ENCODE results near the gene ARHGAP10.

Gene ARHGAP10

DNA sequence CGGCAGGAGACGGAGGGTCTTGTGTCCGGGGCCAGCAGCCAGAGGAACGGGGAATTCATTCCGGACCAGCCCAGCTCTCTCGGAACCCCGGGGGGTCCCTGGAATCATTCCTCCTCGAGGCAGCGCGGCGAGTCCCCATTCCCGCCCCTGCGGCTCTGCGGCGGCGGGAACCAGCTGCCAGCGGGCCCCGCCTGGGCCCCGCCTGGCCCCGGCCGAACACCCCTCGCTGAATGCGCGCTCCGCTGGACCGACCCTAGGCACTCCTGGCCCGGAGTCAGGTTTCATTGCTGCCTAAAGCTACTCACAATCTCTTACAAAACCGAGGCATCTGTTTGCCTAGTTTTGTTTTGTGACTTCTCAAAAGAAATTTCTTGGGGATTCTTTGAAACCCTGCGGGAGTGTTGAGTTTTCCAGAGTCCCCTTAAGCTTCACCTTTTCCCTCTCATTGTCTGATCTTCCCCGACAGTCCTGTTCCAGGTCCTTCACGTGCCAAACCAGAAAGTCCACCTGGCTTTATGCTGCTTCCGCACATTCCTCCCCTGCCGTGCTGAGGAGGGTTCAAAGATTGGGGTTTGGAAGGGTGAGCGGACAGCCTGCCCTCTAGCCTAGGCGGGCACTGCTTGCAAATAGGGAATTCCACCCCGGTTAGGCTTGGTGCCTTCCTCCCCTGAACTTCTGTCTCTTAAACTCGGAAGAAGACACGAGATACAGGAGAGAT is 789 bp downstream of the ARHGAP10 start:
- DNase-seq (ENCODE audit: low read depth) = no peak

DNA sequence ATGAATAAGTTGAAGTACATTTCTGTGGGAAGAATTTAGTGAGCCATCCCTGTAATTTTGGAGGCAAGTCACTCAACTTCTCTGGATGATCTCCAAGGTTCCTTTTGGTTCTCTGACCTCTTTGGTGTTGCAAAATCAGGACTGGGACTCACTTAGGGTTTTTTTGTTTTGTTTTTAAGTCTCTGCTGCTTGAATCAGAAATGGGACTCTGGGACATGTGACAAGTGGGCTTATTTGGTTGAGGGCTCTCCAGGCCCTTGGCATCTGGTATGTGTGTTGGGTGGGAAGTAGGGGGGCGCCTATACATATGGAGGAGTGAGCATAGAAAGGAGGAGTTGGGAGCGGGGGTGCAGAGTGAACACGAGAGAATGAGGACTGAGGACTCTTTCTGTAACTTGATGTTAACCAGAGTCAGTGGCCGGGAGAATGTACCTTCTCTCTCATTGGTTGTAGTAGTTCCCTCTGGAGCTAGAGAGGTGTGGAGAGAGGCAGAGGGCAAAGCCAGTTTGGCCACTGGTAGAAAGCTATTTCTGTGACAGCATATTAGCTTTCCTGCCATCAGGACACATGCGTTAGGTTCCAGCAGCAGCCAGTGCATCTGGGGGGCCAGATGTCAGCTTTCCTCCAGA is 1.9 kb downstream of the ARHGAP10 start:
- no peak for DNase-seq (ENCODE audit: low read depth)

DNA sequence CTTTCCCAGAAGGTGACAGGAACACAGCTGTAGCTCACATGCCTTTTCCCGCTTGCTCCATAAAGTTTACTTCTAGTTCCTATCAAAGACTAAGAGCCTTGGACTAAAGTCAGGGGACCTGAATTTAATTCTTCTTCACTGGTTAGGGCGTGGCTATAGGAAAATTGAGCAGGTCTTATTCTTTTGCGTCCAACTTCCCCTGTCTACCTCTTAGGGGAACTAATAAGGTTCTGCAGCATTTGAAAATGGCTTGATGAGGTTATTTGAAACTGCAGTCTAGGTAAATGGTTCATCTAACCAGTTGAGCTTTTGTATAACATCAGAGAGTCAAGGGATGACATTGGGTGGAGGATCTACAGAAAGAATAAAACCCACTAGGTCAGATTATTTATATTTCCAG is 2.6 kb downstream of the ARHGAP10 start:
- DNase-seq (ENCODE audit: low read depth) = no peak

DNA sequence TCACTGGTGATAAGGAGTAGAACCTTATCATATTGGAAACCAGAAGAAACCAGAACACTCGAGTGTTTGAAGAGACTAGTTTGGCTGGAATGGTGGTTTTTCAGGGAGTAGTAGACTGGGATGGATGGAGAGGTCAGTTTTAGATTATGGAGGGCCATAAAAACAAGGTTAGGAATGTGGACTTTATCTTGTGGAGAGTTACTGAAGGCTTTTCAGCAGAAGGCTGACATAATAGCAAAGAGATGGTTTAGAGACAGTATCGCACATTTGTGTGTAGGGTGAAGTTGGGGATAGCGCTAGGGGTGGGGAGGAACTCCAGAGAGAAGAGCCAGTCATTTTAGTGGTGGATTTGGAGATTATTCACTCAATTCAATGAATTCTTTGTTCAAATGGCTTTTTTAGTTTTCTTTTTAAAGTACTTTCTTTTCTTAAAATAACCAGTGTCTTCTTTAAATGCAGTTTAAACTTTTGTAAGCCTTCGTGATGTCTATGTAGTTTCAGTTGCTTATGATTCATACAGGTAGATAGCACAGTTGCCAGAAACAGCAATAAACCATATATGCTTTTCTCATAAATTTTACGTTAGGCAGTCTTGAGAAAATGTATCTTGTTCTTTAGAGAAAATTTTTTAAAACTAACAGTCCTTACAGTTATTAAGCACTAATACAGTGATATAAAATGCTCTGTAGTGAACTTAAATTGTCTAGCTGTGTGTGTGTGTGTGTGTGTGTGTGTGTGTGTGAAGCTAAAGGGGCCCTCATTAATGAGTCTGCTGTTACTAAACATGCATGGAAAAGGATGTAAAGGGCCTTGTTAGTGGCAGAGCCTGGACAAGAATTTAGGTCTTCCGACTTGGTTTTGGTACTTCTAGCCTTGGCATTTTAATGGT is 3.8 kb downstream of the ARHGAP10 start:
- DNase-seq (ENCODE audit: low read depth) = no peak

DNA sequence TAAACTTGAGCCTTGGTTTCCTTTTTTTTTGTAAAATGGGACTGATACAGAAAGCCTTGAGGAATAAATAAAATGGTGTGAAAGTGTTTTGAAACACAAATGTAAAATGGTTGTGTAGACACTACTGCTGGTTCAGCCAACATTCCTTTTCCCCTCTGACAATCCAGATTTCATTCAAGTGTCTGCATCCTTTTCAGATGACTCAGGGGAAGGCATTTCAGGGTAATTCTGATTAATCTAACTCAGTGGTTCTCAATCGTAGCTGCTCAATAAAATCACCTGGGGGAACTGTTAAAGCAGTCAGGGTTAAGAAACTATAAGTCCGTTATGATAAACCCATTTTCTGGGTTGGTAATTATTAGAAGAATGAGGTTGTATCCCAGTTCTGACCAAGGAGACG is 4.6 kb downstream of the ARHGAP10 start:
- no peak for DNase-seq (ENCODE audit: low read depth)

DNA sequence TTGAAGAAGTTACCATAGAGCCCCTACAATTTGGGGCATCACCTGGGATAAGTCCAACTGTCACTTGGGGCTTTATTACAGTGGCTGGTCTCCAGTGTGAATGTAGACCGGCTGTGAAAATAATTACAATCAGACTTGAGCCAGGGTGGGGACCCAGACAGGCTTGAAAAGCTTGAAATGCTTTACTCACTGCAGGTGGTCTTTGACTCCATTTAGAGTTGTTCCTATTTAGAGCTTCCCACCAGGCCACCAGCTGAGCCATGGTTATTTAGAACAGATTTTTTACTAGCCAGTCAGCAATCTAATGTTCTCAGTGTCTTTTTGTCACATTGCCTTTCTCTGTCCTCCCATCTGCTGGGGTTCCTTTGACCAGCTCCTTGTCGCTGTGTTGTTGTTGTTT is 5.7 kb downstream of the ARHGAP10 start:
- DNase-seq (ENCODE audit: low read depth) = no peak

DNA sequence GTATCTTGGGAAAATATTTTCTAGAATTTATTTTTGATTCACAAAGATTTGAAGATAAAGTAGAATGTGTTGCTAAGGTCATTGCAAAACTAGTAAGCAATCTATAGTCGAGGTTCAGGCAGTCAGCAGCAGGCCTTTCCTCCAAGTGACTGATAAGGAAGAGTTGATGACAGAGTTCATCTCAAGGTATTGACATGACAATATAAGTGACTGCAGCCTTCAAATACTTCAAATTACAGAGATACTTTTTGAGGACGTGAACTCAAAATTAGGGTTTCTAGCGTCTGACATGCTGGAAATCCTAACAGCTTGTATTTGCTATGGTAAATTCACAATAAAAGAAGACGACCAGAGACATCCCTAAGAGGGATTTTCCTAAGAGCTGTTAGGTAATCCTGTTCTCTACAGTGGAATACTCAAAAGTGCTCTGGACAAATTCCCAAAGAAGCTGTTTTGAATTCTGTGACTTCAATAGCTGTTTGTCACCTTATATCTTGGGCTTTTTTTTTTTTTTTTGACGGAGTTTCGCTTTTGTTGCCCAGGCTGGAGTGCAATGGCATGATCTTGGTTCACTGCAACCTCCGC is 7.4 kb downstream of the ARHGAP10 start:
- DNase-seq (ENCODE audit: low read depth) = no peak

DNA sequence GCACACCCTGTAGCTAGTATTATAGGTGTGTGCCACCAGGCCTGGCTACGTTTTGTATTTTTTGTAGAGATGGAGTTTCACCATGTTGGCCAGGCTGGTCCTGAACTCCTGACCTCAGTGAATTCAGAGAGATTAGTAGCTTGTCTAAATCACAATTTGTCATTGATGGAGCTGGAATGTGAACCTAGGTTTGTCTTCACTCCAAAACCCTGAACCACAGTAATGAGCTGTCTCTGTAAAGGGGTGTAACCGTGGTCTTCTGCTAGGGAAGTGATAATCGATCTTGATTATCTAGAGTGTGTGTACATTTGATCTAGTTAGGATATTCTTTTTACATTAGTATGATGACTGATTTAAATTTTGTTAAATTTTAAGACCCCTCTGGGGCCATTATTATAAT is 8.3 kb downstream of the ARHGAP10 start:
- no peak for DNase-seq (ENCODE audit: low read depth)

DNA sequence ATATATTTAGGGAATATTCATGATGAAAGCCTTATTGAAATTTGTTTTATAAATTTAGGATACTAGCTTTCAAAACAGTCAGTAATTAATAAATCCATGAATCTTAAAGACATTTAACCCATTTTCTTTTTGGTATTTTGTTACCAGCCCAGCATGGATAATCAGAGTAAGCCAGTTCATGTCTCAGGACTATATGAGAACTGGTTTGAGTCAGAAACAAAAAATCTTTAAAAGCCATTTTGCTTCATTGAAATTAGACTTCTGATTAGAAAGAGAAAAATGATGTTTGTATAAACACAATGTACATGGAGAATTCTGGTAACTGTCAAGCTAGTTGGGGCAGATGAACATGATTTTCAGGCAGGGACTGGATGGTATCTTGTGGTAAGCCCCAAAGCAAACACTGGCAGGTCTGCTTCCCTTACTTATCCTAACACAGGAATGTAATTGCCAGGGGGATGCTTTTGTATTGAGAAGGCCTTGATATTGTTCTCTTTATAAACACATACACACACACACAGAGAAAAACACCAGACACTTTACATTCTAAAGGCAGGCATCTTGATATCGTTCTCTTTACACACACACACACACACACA is 9.4 kb downstream of the ARHGAP10 start:
- no peak for DNase-seq (ENCODE audit: low read depth)

DNA sequence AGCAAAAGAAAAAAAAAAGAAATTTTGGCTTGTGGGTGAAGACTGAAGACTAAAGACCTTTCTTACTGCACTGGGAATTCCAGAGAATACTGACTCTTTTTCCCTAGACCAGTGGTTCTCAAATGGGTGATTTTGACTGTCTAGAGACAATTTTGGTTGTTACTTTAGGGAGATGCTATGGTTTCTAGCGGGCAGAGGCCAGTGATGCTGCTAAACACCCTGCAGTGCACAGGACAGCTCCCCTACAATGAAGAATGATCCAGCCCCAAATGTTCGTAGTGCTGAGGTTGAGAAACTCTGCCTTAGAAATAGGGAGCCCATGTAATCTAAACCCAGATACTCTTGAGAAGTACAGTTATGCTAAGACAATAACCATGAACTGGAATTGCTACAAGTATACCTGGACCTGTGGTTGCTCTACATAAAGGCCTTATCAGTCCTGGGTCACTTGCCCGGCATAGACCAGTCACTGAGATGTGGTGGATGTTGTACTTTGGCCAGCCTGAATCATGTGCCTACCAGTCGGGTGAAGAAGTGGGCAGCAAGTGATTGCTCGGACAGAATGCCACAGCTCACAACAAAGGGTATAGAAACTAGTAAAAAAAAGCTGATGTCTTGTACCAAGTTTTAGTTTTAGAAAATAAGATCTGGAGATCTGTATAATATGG is 16.0 kb downstream of the ARHGAP10 start:
- DNase-seq (ENCODE audit: low read depth) = no peak

DNA sequence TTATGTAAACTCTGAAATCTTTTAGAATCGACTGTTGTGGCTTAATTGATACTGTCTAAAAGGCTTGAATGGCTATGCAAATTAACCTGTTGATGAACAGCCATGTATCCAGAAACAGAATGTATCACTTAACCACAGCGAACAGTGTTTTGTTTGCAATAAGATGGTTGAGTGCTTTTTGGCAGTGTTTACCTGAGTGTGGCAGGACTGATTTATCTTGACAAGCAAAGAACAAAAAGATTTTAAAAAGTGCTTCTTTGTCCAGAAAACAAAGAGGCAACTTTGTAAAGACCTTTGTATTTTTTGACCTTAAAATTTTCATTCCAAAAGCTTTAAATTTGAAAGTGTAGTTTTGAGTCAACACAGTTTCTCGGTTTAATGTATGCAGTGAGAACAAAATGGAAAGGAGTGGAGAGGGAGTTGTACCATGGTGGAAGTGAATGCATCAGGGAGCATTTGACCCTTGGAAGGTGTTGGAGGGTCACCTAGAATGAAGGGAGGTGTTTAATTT is 18.0 kb downstream of the ARHGAP10 start:
- no peak for DNase-seq (ENCODE audit: low read depth)

DNA sequence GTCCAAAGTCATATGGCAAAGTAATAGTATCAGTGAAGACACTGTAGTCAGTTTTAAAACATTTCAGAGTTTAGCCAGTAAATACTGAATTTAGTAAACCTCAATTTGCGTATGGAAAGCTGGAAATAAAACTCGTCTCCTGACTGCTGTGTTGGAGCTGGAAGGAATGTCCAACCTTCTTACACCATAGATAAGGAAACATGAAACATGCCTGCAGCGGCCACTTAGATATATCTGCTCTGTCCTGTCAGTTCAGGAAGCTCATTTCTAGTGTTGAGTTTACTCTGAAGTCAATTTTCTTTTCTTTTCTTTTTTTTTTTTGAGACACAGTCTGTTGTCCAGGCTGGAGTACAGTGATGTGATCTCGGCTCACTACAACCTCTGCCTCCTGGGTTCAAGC is 21.2 kb downstream of the ARHGAP10 start:
- DNase-seq (ENCODE audit: low read depth) = no peak

DNA sequence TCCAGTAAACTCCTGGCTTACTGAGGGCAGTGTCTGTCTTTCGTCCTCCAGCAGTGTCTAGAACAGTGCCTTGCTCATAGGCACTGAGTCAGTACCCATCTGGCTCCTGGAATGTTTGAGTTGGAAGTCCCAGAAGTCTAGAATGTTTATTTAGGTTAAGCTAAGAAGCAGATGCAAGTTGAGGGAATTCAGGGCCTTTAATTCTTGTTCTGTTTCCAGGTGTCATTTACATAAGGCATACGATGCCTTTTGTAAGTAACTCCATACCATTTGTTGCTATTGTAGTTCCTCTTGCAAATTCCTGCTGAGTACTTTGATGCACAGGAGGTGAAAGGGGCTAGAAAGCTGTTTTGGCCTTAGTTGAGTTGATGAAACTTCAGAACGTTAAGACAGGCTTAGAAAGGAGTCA is 22.2 kb downstream of the ARHGAP10 start:
- no peak for DNase-seq (ENCODE audit: low read depth)

DNA sequence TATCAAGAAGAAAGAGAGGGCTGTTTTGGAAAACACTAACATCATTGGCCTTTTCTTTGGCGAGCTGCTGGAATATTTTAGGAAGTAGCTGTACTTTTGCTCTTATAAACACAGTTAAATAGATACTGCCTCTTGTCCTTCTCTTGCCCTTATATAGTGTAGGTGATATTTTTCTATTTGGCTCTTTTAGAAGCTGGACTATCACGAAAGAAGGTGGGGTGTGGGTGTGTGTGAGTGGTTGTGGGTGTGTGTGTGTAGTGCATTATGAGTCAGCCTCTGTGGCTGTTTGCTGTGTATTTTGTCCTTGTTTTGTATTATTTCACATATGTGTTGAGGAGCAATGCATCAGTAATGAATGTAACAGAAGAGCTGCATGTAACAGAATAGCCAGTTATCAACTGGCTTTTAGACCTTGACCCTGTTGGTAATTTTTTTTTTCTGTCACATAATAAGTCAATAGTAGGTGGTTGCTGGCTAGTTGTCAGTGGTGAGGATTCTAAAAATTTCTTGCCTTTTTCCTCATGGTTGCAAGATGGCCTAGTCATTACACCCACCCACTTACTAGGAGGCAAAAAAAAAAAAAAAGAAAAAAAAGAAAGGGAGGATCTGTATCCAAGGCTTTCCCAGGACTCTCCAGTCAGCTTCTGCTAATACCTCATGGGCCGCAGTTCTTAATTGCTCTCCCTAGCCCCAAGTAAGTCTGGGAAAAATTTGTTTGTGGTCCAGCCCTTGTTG is 23.8 kb downstream of the ARHGAP10 start:
- no peak for DNase-seq (ENCODE audit: low read depth)

DNA sequence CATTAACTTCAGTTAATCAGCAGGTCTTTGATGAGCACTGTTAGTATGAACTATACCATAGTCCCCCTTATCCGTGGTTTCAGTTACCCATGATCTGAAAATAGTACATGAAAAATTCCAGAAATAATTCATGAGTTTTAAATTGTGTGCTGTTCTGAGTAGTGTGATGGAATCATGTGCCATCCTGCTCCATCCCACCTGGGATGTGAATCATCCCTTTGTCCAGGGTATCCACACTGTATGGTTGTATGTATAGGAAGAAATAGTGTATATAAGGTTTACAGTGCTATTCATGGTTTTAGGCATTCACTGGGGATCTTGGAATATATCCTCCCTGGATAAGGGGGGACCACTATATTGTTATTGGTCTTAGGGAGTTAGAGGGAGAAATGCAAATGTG is 24.5 kb downstream of the ARHGAP10 start:
- DNase-seq (ENCODE audit: low read depth) = no peak

DNA sequence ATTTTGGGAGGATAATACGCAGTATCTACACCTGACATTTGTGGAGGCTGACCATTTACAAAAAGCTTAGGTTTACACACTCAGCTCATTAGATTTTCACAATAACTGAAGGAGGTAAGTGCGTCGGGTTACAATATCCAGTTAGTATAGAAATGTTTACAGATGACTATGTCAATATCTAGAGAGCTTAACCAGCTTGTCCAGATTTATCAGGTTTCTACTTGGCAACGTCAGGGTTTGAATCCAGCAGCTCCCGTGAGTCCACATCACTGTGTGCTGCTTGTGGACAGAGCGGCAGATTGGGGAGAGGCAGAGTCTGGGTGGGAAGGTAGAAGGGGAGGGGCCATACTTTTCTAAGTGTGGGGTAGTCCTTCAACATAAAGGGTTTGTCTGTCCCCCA is 28.3 kb downstream of the ARHGAP10 start:
- DNase-seq (ENCODE audit: low read depth) = no peak

DNA sequence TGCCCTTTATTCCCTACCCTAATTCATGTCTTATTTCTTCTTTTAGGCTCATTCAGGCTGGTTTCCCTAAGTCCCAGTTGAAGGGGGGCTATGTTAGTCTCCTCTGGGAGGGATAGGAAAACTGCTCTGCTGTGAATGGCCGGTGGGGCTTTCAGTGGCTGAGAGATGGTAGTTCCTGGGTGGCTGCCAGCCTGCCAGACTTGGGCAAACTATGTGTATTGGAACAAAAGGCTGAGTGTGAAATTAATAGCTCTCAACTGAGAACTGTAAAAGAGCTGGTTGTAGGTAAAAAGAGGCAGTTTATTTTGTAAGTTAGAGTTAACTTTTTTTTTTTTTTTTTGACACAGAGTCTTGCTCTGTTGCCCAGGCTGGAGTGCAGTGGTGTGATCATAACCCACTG is 28.8 kb downstream of the ARHGAP10 start:
- no peak for DNase-seq (ENCODE audit: low read depth)

DNA sequence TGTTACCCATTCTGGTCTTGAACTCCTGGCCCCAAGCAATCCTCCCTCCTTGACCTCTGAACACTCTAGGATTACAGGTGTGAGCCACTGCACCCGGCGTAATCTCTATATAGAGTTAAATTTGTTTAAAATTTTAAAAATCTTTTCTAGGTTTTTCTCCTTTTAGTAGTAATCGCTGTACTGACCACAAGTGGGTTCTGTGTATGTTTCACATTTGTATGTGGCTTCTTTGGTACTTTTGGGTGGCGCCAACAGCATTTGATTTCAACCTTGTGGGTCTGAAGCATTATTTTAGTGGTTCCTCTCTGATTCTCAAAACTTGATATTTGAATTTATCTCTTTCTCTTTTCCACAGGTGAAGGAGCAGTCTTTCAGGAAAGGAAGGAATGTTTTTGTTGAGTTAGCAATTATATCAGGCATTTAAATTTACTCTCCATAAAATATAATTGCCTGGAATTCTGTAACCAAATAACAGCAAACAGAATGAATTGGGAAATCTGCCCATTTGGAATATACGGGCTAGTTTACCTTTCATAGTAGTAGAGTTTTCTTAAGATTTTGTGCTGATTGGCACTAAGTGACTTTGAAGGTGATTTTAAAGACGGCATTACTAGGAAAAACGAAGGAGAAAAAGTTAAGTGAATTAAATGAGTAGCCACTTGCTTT is 29.5 kb downstream of the ARHGAP10 start:
- no peak for DNase-seq (ENCODE audit: low read depth)

DNA sequence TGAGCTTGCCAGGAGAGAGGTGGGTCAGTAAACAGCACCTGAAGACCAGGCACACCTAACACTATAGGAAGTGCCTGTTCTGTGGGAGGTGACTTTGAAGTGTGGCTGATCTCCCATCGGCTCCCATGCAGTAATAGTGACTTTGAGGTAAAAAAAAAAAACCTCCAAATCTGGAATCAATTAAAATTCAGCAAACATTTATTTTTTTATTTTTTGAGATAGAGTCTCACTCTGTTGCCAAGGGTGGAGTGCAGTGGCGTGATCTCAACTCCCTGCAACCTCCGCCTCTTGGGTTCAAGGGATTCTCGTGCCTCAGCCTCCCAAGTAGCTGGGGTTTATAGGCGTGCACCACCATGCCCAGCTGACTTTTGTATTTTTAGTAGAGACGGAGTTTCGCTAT is 32.4 kb downstream of the ARHGAP10 start:
- no peak for DNase-seq (ENCODE audit: low read depth)

DNA sequence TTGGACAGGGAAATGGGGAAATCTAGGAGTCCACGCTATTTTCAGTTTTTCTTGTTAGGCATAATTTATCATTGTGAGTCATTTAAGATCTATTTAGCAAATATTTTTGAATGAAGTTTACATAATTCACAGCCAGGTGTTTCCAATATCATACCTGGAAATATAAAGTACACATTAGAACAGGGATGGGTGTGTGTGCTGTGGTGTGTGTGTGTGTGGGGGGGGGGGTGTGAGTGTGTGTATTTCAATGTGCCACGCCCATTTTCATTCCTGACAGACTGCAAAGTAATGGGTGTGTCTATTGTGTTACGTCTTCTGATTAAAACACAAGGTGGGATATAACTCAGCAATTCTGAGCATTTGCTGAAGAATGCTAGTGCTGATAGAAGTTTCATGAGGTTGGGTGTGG is 33.2 kb downstream of the ARHGAP10 start:
- DNase-seq (ENCODE audit: low read depth) = no peak

Data from stimulated activated CD8-positive, alpha-beta memory T cell treated with anti-CD3 and anti-CD28 coated beads, Interleukin-12 subunit alpha, Interleukin-12 subunit beta, amount 100 ng/mL, for 4 hours (primary cell).